Muscle of back (tissue), 11 donors: ENCODE data around the gene TMEM44. TPM values are rescaled to one million over a fixed set of nuclear protein-coding genes. Genes with fewer than 3 reads are reported as not detected.
A peak's percentile ranks its signal among the peaks of the same experiment; 100 is the strongest.
"Not testable (repeated sequence)": the region's sequence is repeated elsewhere in the genome, so short reads cannot be mapped to it uniquely, and the experiment has no call there.

Source experiments
- DNase-seq, 3 donors: peaks; one replicate each; pipeline versions ENCODE4 v3.0.0 to v3.0.0-alpha.2; 2013
- polyA plus RNA-seq, 10 donors: library from polyadenylated mRNA; unstranded; fragments of 120-200 nt; gene quantifications; one replicate each; pipeline ENCODE4 v1.2.1, GENCODE V29; 2013; ENCODE audit not compliant: insufficient read length in 10 of 10

The TMEM44 gene
- polyA plus RNA-seq, 10 donors, result 16.4 to 32.4 (median 21.4) TPM

DNA sequence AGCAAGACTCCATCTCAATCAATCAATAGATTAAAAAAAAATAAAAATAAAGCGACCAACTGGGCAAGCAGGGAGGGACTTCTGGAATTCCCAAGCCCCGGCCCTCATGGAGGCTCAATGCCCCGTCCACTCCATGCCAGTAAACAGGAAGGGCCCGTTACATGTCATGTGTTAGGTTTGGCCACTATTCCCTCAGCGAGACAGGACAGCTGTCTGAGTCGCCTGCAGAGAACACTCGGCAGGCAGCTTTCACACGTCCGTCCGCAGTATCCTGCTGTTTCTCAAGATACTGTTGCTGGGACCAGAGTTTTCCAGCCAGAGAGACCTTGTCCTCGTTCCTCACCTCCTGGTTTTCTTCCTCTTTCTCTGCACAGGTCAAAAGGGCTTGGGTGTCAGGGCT lies 18.0 kb downstream of the TMEM44 start:
- peak in 2 of 3 donors; percentile 35 to 55 for DNase-seq

- DNase-seq, result no peak
These were observed 21.0 kb downstream of the TMEM44 start for GRCh38 chr3:194612221-194612620.

GRCh38 chr3:194610689-194611088 lies 22.5 kb downstream of the TMEM44 start:
- DNase-seq, result no peak

- no peak for DNase-seq
These were observed 23.6 kb downstream of the TMEM44 start for GRCh38 chr3:194609601-194610000.

- no peak for DNase-seq
These were observed 24.2 kb downstream of the TMEM44 start for GRCh38 chr3:194608981-194609380.

DNA sequence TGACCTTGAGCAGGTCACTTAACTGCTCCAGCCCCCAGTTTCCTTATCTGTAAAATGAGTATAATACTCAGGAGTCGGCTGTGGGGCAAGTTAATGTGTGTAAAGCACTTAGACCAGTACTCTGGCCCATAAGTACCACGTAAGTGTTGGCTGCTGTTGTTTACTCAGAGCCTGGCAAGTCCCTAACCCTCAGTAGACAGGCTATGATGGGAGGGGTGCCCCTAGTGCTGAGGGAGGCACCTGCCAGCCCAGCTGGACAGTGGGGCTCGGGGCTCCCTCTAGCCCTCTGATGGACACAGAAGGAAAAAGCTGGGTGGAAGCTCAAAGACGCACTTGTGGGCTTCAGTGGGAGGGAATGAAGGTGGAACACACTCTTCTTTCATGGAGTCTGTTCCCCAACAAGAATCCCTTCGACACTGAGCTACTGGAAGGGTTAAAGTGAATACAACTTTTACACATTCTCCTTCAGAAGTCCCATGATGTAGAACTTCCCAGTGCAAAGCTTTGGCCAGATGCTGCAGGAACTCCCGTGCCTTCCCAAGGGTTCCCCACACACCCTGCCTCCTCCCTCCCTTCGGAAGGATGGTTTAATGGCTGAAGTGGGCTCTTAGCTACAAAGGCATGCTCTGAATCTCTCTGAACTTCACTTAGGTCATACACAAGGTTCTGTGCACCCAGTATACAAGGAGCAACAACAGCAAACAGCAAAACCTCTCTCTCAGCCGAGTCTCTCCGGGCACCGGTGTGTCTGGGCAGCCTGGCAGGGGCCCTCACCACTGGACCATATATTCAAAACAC lies 25.4 kb downstream of the TMEM44 start:
- DNase-seq, result no peak

- no peak for DNase-seq
These were observed 26.3 kb downstream of the TMEM44 start for GRCh38 chr3:194606941-194607340.

DNA sequence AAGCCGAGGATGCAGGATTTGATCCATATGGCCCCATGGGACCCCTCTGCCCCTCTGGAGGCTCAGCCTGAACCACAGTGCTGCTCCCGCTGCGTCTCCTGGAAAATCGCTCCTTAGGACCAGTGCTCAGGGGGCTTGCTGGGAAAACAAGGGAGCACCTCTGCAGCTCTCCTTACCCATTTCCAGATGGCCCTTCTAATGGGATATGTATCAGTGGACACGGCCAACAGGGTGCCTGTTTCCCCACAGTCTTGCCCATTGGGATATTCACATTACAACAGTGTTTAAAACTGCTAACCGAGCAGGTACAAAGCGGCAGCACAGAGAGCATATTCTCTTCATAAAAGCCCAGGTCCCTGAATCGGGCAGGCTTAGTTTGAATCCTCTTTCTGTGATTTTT lies 27.1 kb downstream of the TMEM44 start:
- DNase-seq, result no peak

GRCh38 chr3:194605314-194605713 lies 27.9 kb downstream of the TMEM44 start:
- not testable (repeated sequence) for DNase-seq

- no peak for DNase-seq
These were observed 28.4 kb downstream of the TMEM44 start for GRCh38 chr3:194604837-194605236.

DNA sequence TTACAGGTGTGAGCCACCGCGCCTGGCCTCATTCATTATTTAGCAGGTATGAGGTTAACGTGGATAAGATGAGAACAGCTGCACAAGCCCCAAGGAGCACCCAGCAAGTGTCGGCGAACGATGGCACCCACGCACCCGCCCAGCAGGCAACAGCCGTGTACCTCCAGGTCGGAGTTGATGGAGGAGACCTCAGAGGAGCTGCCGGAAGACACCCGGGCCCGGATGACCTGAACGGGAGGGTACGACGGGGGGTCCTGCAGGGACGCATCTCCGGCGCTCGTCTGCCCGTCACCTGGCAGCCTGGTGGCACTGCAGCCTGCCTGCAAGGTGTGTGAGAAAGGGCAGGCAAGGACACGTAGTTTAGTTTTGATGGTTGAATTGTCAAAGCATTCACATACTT lies 29.1 kb downstream of the TMEM44 start:
- DNase-seq, result no peak

DNA sequence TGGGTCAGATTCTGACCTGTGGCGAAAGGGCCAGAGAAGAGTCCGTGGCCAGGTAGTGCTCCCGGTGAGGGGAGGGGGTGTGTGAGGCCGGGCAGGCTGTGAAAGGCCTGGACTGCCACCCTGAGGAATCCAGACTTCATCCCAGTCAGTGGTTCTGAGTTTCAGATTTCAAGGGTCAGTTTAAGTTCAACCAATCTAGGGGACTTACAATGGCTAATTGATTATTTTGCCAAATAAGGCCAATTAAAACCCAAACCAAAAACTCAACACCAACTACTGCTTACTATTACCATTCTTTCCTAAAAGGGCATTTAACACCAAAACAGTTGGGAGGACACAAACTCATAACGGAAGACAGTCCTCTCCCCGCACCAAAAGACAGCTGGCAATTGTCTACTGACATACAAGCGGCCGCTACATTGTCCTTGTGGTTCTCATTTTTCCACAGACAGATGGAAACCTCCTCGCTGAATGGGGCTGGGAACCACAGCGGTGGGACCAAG lies 30.5 kb downstream of the TMEM44 start:
- no peak for DNase-seq

- DNase-seq, result peak in 1 of 3 donors; percentile 93
These were observed 34.3 kb downstream of the TMEM44 start for GRCh38 chr3:194598771-194599557.

DNA sequence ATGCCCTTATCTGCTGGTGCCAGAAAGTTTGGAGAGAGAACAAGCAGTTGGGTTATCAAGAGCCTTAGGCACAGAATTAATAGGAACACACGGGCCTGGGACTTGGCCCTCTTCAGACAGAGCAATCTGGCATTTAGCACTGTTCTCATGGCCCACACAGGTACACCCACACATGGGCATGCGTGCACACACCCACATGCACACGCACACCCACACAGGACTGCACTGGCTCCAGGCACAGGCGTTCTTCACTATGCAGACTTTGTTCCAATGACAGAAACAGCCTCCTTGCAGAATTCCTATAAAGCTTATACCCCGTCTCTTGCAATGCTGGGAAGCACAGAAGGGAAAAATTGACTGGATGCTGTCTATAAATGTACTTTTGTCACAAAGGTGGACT lies 36.3 kb downstream of the TMEM44 start:
- no peak for DNase-seq

DNA sequence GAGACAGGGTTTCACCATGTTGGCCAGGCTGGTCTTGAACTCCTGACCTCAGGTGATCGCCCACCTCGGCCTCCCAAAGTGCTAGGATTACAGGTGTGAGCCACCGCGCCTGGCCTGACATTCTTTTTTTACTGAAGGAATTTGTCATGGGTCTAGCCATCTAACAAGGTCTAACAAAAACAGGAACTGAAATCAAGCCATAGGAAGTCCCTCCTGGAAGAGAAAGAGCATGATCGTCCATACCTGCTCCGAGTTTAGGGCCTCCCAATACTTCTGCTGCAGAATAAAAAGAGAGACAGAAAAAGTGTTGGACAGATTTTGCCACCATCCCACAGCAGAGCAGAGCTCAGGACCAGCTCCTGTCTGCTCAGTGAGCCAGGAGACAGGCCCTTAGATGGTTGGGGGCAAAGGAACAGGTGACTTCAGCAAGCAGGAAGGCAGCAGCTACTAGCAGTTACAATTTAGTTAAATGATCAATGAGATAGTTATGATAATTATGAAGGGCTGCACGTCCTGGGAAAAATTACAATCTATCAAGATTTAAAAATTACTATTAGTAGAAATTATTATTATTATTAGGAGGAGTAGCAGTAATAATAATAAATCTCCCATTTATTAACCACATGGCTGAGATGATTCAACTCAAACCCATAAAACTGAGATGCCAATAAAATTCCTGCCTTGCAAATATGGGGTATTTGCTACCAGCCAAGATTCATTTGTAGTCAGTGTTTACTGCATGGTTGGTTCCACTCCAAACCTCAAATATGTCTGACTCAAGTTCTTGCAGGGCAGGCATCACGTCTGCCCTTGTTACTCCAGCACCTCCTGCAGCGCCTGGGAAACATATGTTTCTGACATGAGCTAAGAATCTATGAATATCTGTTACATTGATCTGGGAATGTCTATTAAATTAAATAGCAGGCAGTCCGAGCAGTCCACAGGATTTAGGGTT lies 40.1 kb downstream of the TMEM44 start:
- peak in 1 of 3 donors; percentile 97 for DNase-seq

- no peak for DNase-seq
These were observed 44.5 kb downstream of the TMEM44 start for GRCh38 chr3:194588741-194589140.

- DNase-seq, result no peak
These were observed 45.0 kb downstream of the TMEM44 start for GRCh38 chr3:194588236-194588635.

- DNase-seq, result no peak
These were observed 45.7 kb downstream of the TMEM44 start for GRCh38 chr3:194587438-194587931.

GRCh38 chr3:194586836-194587235 lies 46.4 kb downstream of the TMEM44 start:
- no peak for DNase-seq

GRCh38 chr3:194585880-194586281 lies 47.3 kb downstream of the TMEM44 start:
- DNase-seq, result no peak

GRCh38 chr3:194584866-194585265 lies 48.4 kb downstream of the TMEM44 start:
- DNase-seq, result no peak
